Liver (tissue), 9 donors: ENCODE data around the gene ANKRD31. TPM values are rescaled to one million over a fixed set of nuclear protein-coding genes. Genes with fewer than 3 reads are reported as not detected.

Experiments
- DNase-seq: peaks from one replicate; pipeline ENCODE4 v3.0.0-alpha.2; 2017; ENCODE audit warnings: low spot score
- H3K27ac ChIP-seq, 2 donors: one replicate each; pipeline ENCODE4 v1.7.0; 2013; ENCODE audit warnings: inconsistent platforms in 2 of 2, low read length in 2 of 2, control low read depth in 1 of 2, low read depth in 1 of 2, mild to moderate bottlenecking in 1 of 2
- H3K27me3 ChIP-seq, 4 donors: one replicate each; pipeline versions ENCODE4 v1.6.1 to v1.7.0; 2013; ENCODE audit warnings: low read length in 3 of 4, inconsistent platforms in 1 of 4, mild to moderate bottlenecking in 1 of 4, moderate library complexity in 1 of 4; ENCODE audit not compliant: control insufficient read depth in 4 of 4, insufficient read depth in 4 of 4
- H3K36me3 ChIP-seq, 4 donors: one replicate each; pipeline versions ENCODE4 v1.6.1 to v1.7.0; 2013; ENCODE audit warnings: low read length in 3 of 4, mild to moderate bottlenecking in 3 of 4, low read depth in 1 of 4, moderate library complexity in 1 of 4; ENCODE audit not compliant: control insufficient read depth in 4 of 4, insufficient read depth in 3 of 4
- H3K4me1 ChIP-seq, 4 donors: one replicate each; pipeline versions ENCODE4 v1.6.1 to v1.7.0; 2013; ENCODE audit warnings: low read length in 3 of 4, mild to moderate bottlenecking in 3 of 4, moderate library complexity in 1 of 4; ENCODE audit not compliant: control insufficient read depth in 4 of 4, insufficient read depth in 4 of 4
- H3K4me3 ChIP-seq, 3 donors: one replicate each; pipeline versions ENCODE4 v1.6.1 to v1.7.0; 2013; ENCODE audit warnings: low read length in 3 of 3, control low read depth in 1 of 3, low read depth in 1 of 3, mild to moderate bottlenecking in 1 of 3
- H3K9ac ChIP-seq, 2 donors: one replicate each; pipeline ENCODE4 v1.7.0; 2013; ENCODE audit warnings: low read length in 2 of 2, mild to moderate bottlenecking in 2 of 2, moderate library complexity in 2 of 2, control low read depth in 1 of 2, low read depth in 1 of 2
- H3K9me3 ChIP-seq, 4 donors: one replicate each; pipeline versions ENCODE4 v1.6.1 to v1.7.0; 2013; ENCODE audit warnings: low read length in 3 of 4; ENCODE audit not compliant: control insufficient read depth in 4 of 4
- EGR1 ChIP-seq, 2 donors: IDR thresholded peaks; 2 replicates each; pipeline ENCODE4 v1.6.1; 2016 to 2018; ENCODE audit warnings: antibody characterized with exemption in 2 of 2, low read depth in 2 of 2
- FOXA1 ChIP-seq: IDR thresholded peaks from 2 replicates; pipeline ENCODE4 v1.6.1; 2016; ENCODE audit warnings: antibody characterized with exemption
- FOXA2 ChIP-seq: IDR thresholded peaks from 2 replicates; pipeline ENCODE4 v1.6.1; 2016; ENCODE audit warnings: antibody characterized with exemption
- GABPA ChIP-seq, 2 donors: IDR thresholded peaks in 1 of 2; conservative IDR thresholded peaks in 1 of 2; 2 replicates each; pipeline ENCODE4 v1.6.1; 2016; ENCODE audit warnings: antibody characterized with exemption in 2 of 2, mild to moderate bottlenecking in 1 of 2, moderate library complexity in 1 of 2
- HNF4A ChIP-seq, 2 donors: conservative IDR thresholded peaks; 2 replicates each; pipeline ENCODE4 v1.6.1; 2016; ENCODE audit warnings: antibody characterized with exemption in 2 of 2, mild to moderate bottlenecking in 2 of 2
- HNF4G ChIP-seq: IDR thresholded peaks from 2 replicates; pipeline ENCODE4 v1.6.1; 2016; ENCODE audit warnings: antibody characterized with exemption
- MAX ChIP-seq: IDR thresholded peaks from 2 replicates; pipeline ENCODE4 v1.6.1; 2016; ENCODE audit warnings: antibody characterized with exemption
- NR2F2 ChIP-seq: IDR thresholded peaks from 2 replicates; pipeline ENCODE4 v1.6.1; 2016; ENCODE audit warnings: antibody characterized with exemption
- RAD21 ChIP-seq, 2 donors: IDR thresholded peaks; 2 replicates each; pipeline ENCODE4 v1.6.1; 2016; ENCODE audit warnings: antibody characterized with exemption in 2 of 2, mild to moderate bottlenecking in 2 of 2
- RXRA ChIP-seq, 2 donors: IDR thresholded peaks; 2 replicates each; pipeline ENCODE4 v1.6.1; 2017 to 2018; ENCODE audit warnings: antibody characterized with exemption in 2 of 2, mild to moderate bottlenecking in 1 of 2
- TAF1 ChIP-seq: conservative IDR thresholded peaks from 2 replicates; pipeline ENCODE4 v1.6.1; 2016; ENCODE audit warnings: antibody characterized with exemption, mild to moderate bottlenecking
- YY1 ChIP-seq: IDR thresholded peaks from 2 replicates; pipeline ENCODE4 v1.6.1; 2016; ENCODE audit warnings: antibody characterized with exemption, mild to moderate bottlenecking
- ZBTB33 ChIP-seq: IDR thresholded peaks from 2 replicates; pipeline ENCODE4 v1.6.1; 2016; ENCODE audit warnings: antibody characterized with exemption
- WGBS: extraction: QIAGEN DNeasy Blood & Tissue Kit; methylation state at CpG from one replicate; pipeline ENCODE4 v1.1.7; 2013; 5-methylcytosine and 5-hydroxymethylcytosine counted together
- polyA plus RNA-seq, 2 donors: library from polyadenylated mRNA; stranded (reverse) in 1 of 2; unstranded in 1 of 2; fragments of 200-250 nt in 1 of 2; fragments of >200 nt in 1 of 2; fragmentation: Nextera tagmentation in 1 of 2; extraction: Ambion mirVana in 1 of 2; gene quantifications; one replicate each; pipeline versions ENCODE4 v1.2.1 to v1.2.3, GENCODE V29; 2013 to 2015
- total RNA-seq, 2 donors: library from RNA; depleted of rRNA; stranded (reverse); fragments of >200 nt; gene quantifications; one replicate each; pipeline ENCODE4 v1.2.3, GENCODE V29; 2014
- TF ChIP-seq, protein P1 (sequence below): IDR thresholded peaks from 2 replicates; pipeline ENCODE4 v1.6.1; 2016; ENCODE audit warnings: antibody characterized with exemption
- TF ChIP-seq, protein P2 (sequence below): IDR thresholded peaks from 2 replicates; pipeline ENCODE4 v1.6.1; 2016; ENCODE audit warnings: antibody characterized with exemption, mild to moderate bottlenecking
- donor health status: healthy.
- donor health status: healthy.
- donor health status: healthy.
- donor health status: healthy.
- donor health status: healthy.

The ANKRD31 gene
- total and polyA plus RNA-seq, 4 donors, result 0.03 to 0.08 (median 0.04) TPM

GRCh38 chr5:75113354-75114113 lies 123.1 kb downstream of the ANKRD31 start:
- no peak overlapping the region for H3K27ac ChIP-seq
- H3K4me3 ChIP-seq, result no peak overlapping the region
- no peak for TF ChIP-seq ZBTB33
- no peak for TF ChIP-seq MAX
- TF ChIP-seq RAD21 (IDR thresholded peaks at IDR 0.05), result no peak
- no peak for TF ChIP-seq NR2F2
- TF ChIP-seq GABPA (IDR thresholded peaks at IDR 0.05 in 1 of 2, conservative IDR thresholded peaks at IDR 0.05 in 1 of 2), result no peak
- no peak for TF ChIP-seq HNF4G
- no peak for TF ChIP-seq FOXA2
- no peak for TF ChIP-seq YY1
- TF ChIP-seq, protein P1, sequence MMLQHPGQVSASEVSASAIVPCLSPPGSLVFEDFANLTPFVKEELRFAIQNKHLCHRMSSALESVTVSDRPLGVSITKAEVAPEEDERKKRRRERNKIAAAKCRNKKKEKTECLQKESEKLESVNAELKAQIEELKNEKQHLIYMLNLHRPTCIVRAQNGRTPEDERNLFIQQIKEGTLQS, result no peak
- no peak for TF ChIP-seq FOXA1
- TF ChIP-seq RXRA (IDR thresholded peaks at IDR 0.05), result no peak
- no peak for TF ChIP-seq HNF4A (conservative IDR thresholded peaks at IDR 0.05)
- TF ChIP-seq, protein P2, sequence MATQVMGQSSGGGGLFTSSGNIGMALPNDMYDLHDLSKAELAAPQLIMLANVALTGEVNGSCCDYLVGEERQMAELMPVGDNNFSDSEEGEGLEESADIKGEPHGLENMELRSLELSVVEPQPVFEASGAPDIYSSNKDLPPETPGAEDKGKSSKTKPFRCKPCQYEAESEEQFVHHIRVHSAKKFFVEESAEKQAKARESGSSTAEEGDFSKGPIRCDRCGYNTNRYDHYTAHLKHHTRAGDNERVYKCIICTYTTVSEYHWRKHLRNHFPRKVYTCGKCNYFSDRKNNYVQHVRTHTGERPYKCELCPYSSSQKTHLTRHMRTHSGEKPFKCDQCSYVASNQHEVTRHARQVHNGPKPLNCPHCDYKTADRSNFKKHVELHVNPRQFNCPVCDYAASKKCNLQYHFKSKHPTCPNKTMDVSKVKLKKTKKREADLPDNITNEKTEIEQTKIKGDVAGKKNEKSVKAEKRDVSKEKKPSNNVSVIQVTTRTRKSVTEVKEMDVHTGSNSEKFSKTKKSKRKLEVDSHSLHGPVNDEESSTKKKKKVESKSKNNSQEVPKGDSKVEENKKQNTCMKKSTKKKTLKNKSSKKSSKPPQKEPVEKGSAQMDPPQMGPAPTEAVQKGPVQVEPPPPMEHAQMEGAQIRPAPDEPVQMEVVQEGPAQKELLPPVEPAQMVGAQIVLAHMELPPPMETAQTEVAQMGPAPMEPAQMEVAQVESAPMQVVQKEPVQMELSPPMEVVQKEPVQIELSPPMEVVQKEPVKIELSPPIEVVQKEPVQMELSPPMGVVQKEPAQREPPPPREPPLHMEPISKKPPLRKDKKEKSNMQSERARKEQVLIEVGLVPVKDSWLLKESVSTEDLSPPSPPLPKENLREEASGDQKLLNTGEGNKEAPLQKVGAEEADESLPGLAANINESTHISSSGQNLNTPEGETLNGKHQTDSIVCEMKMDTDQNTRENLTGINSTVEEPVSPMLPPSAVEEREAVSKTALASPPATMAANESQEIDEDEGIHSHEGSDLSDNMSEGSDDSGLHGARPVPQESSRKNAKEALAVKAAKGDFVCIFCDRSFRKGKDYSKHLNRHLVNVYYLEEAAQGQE, result no peak
- 87% methylated on average over 4 of the region's 4 CpGs for WGBS
- H3K9me3 ChIP-seq, result no peaks in the 10 kb centered on the region
- DNase-seq, result no peak
- no peaks in the 10 kb centered on the region for H3K4me1 ChIP-seq
- no peaks in the 10 kb centered on the region for H3K36me3 ChIP-seq
- H3K27me3 ChIP-seq, result no peaks in the 10 kb centered on the region
- no peak overlapping the region for H3K9ac ChIP-seq

DNA sequence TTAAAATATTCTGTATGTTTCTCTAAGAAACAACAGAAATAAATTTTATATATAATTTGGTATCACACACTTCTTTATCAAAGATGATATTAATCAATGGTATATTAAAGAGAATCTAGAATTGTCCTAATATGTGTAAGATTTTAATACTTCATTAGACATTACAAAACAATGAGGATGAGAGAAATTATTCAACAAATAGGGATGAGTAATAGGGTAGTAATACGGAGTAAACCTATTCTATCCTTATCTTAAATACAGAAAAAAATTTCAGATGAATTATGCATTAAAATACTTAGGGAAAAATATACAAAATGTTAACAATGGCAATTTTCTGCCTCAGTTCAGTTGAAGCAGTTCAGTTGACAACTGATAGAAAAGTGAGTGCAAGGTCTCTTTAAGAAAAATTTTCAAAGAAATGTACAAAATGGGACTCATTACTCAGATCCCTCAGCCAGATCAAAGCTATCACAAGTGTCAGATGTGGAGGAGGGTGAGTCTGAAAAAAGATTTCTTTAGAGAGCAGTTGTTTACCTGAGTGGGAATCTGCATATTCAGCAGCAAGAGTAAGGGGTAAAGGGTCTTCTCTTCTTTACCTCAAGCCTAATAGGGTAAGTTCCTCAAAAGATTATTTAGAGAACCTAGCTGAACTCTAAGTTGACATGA lies 127.6 kb downstream of the ANKRD31 start:
- 88% methylated on average over 1 of the region's 1 CpG for WGBS
- H3K9me3 ChIP-seq, result no peaks in the 10 kb centered on the region
- no peak overlapping the region for H3K9ac ChIP-seq
- no peaks in the 10 kb centered on the region for H3K4me1 ChIP-seq
- H3K27me3 ChIP-seq, result no peaks in the 10 kb centered on the region
- H3K36me3 ChIP-seq, result no peaks in the 10 kb centered on the region
- no peak for DNase-seq
- H3K4me3 ChIP-seq, result no peak overlapping the region
- H3K27ac ChIP-seq, result no peak overlapping the region
- TF ChIP-seq, protein P1, result no peak
- no peak for TF ChIP-seq EGR1 (IDR thresholded peaks at IDR 0.05; ENCODE audit: low read depth in 2 of 2)
- no peak for TF ChIP-seq RAD21 (IDR thresholded peaks at IDR 0.05)
- TF ChIP-seq ZBTB33, result no peak
- no peak for TF ChIP-seq TAF1
- TF ChIP-seq HNF4G, result no peak
- TF ChIP-seq MAX, result no peak
- no peak for TF ChIP-seq RXRA (IDR thresholded peaks at IDR 0.05)
- TF ChIP-seq FOXA1, result no peak
- TF ChIP-seq, protein P2, result no peak
- TF ChIP-seq YY1, result no peak
